SH-SY5Y (cell line): Measurements from ENCODE around the gene ANTKMT.

ENCODE experiments used
- GATA2 ChIP-seq: IDR thresholded peaks from 2 replicates; pipeline ENCODE4 v1.6.1; 2011; ENCODE audit warnings: mild to moderate bottlenecking, low read depth, low read length
- GATA3 ChIP-seq: IDR thresholded peaks from 2 replicates; pipeline ENCODE4 v1.6.1; 2011; ENCODE audit warnings: low read depth, mild to moderate bottlenecking, low read length, moderate library complexity

- TF ChIP-seq GATA3: no peak
- no peak for TF ChIP-seq GATA2
These were observed 9.2 kb upstream of the ANTKMT start for GRCh38 chr16:711548-712320.
